Ovary (tissue), 3 donors: Measurements from ENCODE around the gene IGFL4.

Source experiments
- EP300 ChIP-seq: sonication (generic); formaldehyde crosslinking; IDR thresholded peaks from one replicate; pipeline ENCODE4 v1.6.1; 2017; ENCODE audit warnings: antibody characterized with exemption
- POLR2A ChIP-seq: fragments of 450-650 bp; IDR thresholded peaks from one replicate; pipeline ENCODE4 v1.6.1; 2017; ENCODE audit warnings: antibody characterized with exemption, mild to moderate bottlenecking, moderate library complexity
- TF ChIP-seq, protein P1 (sequence below), 3 donors: fragments of 450-650 bp in 2 of 3; fragments of 200-600 bp in 1 of 3; IDR thresholded peaks; one replicate each; pipeline versions ENCODE4 v1.5.1 to v1.8.0; 2016 to 2022; ENCODE audit warnings: antibody characterized with exemption in 3 of 3, mild to moderate bottlenecking in 1 of 3
- donor health status: DM: no; HTN: no; CAD: no.

DNA sequence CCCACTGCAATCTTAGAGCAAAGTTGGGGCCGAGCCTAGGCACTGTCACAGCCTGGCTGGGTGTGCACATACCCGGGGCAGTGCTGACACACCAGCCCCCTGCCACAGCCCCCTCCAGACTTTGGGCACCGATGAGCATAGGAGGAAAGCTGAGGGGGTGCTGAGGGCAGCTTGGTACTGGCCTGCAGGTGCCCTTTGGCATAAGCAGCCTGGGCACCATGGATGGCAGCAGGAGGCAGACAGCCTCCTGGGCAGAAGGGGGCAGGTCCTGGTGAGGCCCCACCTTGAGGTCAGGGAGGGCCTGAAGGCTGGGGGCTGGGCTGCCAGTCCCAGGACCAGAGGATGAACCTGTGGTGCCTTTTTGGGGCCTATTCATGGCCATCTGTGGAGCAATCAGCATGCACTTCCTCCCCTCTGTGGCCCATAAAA lies 8.2 kb downstream of the IGFL4 start:
- TF ChIP-seq, protein P1, sequence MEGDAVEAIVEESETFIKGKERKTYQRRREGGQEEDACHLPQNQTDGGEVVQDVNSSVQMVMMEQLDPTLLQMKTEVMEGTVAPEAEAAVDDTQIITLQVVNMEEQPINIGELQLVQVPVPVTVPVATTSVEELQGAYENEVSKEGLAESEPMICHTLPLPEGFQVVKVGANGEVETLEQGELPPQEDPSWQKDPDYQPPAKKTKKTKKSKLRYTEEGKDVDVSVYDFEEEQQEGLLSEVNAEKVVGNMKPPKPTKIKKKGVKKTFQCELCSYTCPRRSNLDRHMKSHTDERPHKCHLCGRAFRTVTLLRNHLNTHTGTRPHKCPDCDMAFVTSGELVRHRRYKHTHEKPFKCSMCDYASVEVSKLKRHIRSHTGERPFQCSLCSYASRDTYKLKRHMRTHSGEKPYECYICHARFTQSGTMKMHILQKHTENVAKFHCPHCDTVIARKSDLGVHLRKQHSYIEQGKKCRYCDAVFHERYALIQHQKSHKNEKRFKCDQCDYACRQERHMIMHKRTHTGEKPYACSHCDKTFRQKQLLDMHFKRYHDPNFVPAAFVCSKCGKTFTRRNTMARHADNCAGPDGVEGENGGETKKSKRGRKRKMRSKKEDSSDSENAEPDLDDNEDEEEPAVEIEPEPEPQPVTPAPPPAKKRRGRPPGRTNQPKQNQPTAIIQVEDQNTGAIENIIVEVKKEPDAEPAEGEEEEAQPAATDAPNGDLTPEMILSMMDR (IDR thresholded peaks at IDR 0.05), result no peak
- TF ChIP-seq POLR2A (no peak), EP300 (no peak)
